IMR-90 (cell line): ENCODE data around the gene LPGAT1. TPM values are rescaled to one million over a fixed set of nuclear protein-coding genes. Genes with fewer than 3 reads are reported as not detected.

Experiments used
- ATAC-seq: fragments of 200-7000 bp; cut with Tn5 transposase; 2 replicates; pipeline ENCODE4 v1.9.1; 2020; ENCODE audit warnings: low read depth, mild to moderate bottlenecking, moderate library complexity
- BruUV-seq: library from RNA; stranded (reverse); fragments of 400-500 nt; replicated peaks from 2 replicates; lab custom pipeline; 2021; lab: Mats Ljungman, UMichigan
- CTCF ChIA-PET: fragments of 300-600 bp; formaldehyde crosslinking; extraction: SDS; loops from one replicate; lab custom pipeline; 2021; ENCODE audit warnings: antibody characterized with exemption; lab: Yijun Ruan, JAX
- POLR2A ChIA-PET: fragments of 300-600 bp; sonication (Branson Sonifier 250); formaldehyde crosslinking; loops from one replicate; lab custom pipeline; 2022; ENCODE audit warnings: antibody characterized with exemption; ENCODE audit not compliant: unreplicated experiment; lab: Charles Lee
- DNase-seq: peaks from one replicate; pipeline ENCODE4 v3.0.0; 2013
- H2AFZ ChIP-seq: replicated peaks from 2 replicates; pipeline ENCODE3; 2013; ENCODE audit warnings: low read length, mild to moderate bottlenecking; ENCODE audit not compliant: poor library complexity
- H2AK5ac ChIP-seq: 2 replicates; pipeline ENCODE4 v1.6.1; 2013; ENCODE audit warnings: low read depth, low read length, inconsistent platforms
- H2AK9ac ChIP-seq: replicated peaks from 2 replicates; pipeline ENCODE3; 2013; ENCODE audit warnings: mild to moderate bottlenecking, low read depth, low read length, moderate library complexity; ENCODE audit not compliant: poor library complexity
- H2BK120ac ChIP-seq: 2 replicates; pipeline ENCODE4 v1.6.1; 2013; ENCODE audit warnings: low read depth, low read length, inconsistent platforms
- H2BK15ac ChIP-seq: 3 replicates; pipeline ENCODE4 v1.6.1; 2013; ENCODE audit warnings: low read depth, low read length, inconsistent platforms
- H2BK20ac ChIP-seq: 2 replicates; pipeline ENCODE4 v1.6.1; 2013; ENCODE audit warnings: low read depth, mild to moderate bottlenecking, inconsistent platforms, low read length, moderate library complexity
- H2BK5ac ChIP-seq: 2 replicates; pipeline ENCODE4 v1.6.1; 2013; ENCODE audit warnings: mild to moderate bottlenecking, low read depth, low read length, inconsistent platforms; ENCODE audit not compliant: poor library complexity, severe bottlenecking
- H3K14ac ChIP-seq: replicated peaks from 2 replicates; pipeline ENCODE4 v1.6.1; 2013; ENCODE audit warnings: low read depth, low read length, inconsistent platforms
- H3K18ac ChIP-seq: 2 replicates; pipeline ENCODE4 v1.6.1; 2013; ENCODE audit warnings: low read depth, low read length, control low read depth
- H3K23ac ChIP-seq: 2 replicates; pipeline ENCODE4 v1.6.1; 2013; ENCODE audit warnings: low read depth, low read length, inconsistent platforms
- H3K27ac ChIP-seq: 2 replicates; pipeline ENCODE4 v1.5.1; 2013; ENCODE audit warnings: mild to moderate bottlenecking, control low read depth, low read length; ENCODE audit not compliant: insufficient read depth
- H3K27me3 ChIP-seq: 2 replicates; pipeline ENCODE4 v1.6.1; 2013; ENCODE audit warnings: low read length; ENCODE audit not compliant: control insufficient read depth, insufficient read depth
- H3K36me3 ChIP-seq: 2 replicates; pipeline ENCODE4 v1.6.1; 2013; ENCODE audit warnings: low read length, mixed read lengths; ENCODE audit not compliant: control insufficient read depth, insufficient read depth
- H3K4ac ChIP-seq: 2 replicates; pipeline ENCODE4 v1.6.1; 2013; ENCODE audit warnings: low read depth, low read length, inconsistent platforms
- H3K4me1 ChIP-seq: 2 replicates; pipeline ENCODE4 v1.6.1; 2013; ENCODE audit warnings: low read length, mixed read lengths; ENCODE audit not compliant: control insufficient read depth, insufficient read depth
- H3K4me2 ChIP-seq: 2 replicates; pipeline ENCODE4 v1.6.1; 2013; ENCODE audit warnings: low read depth, mild to moderate bottlenecking, control low read depth, low read length, moderate library complexity
- H3K4me3 ChIP-seq: 2 replicates; pipeline ENCODE4 v1.5.1; 2013; ENCODE audit warnings: low read depth, mild to moderate bottlenecking, control low read depth, low read length, moderate library complexity; ENCODE audit not compliant: insufficient read depth
- H3K56ac ChIP-seq: 2 replicates; pipeline ENCODE4 v1.6.1; 2013; ENCODE audit warnings: low read length, inconsistent platforms; ENCODE audit not compliant: insufficient read depth; ENCODE audit errors: extremely low read depth
- H3K79me1 ChIP-seq, 2 experiments: 2 replicates each; pipeline ENCODE4 v1.6.1; 2013; ENCODE audit warnings: low read length in 2 of 2, inconsistent platforms in 1 of 2, low read depth in 1 of 2
- H3K9ac ChIP-seq: 2 replicates; pipeline ENCODE4 v1.6.1; 2013; ENCODE audit warnings: low read depth, low read length, control low read depth
- H3K9me1 ChIP-seq: 2 replicates; pipeline ENCODE4 v1.6.1; 2013; ENCODE audit warnings: low read length, inconsistent platforms; ENCODE audit not compliant: insufficient read depth
- H3K9me3 ChIP-seq: 2 replicates; pipeline ENCODE4 v1.6.1; 2013; ENCODE audit warnings: low read length; ENCODE audit not compliant: control insufficient read depth, insufficient read depth
- H4K20me1 ChIP-seq: 2 replicates; pipeline ENCODE4 v1.6.1; 2013; ENCODE audit warnings: low read length, inconsistent platforms; ENCODE audit not compliant: insufficient read depth
- H4K5ac ChIP-seq: 2 replicates; pipeline ENCODE4 v1.6.1; 2013; ENCODE audit warnings: mild to moderate bottlenecking, low read depth, low read length, control low read depth
- H4K8ac ChIP-seq, 2 experiments: 2 replicates each; pipeline ENCODE4 v1.6.1; 2013; ENCODE audit warnings: low read depth in 2 of 2, low read length in 2 of 2, control low read depth in 1 of 2, inconsistent platforms in 1 of 2
- H4K91ac ChIP-seq: 2 replicates; pipeline ENCODE4 v1.6.1; 2013; ENCODE audit warnings: low read depth, low read length, inconsistent platforms; ENCODE audit not compliant: insufficient read depth
- BHLHE40 ChIP-seq: fragments of 150-350 bp; IDR thresholded peaks from 2 replicates; pipeline ENCODE4 v1.6.1; 2016; ENCODE audit warnings: mild to moderate bottlenecking, low read depth, low read length
- CHD1 ChIP-seq: IDR thresholded peaks from 2 replicates; pipeline ENCODE4 v1.6.1; 2012; ENCODE audit warnings: low read depth, low read length, improper control_type of control experiment
- SMC3 ChIP-seq: fragments of 150-350 bp; IDR thresholded peaks from 2 replicates; pipeline ENCODE4 v1.6.1; 2016; ENCODE audit warnings: low read depth, mild to moderate bottlenecking, antibody characterized with exemption, low read length, moderate library complexity
- WGBS, 2 experiments: methylation state at CpG; one replicate each; pipeline versions ENCODE4 v1.1.5 to v1.1.7; 2013; ENCODE audit warnings: missing lambda C conversion rate in 2 of 2; ENCODE audit not compliant: insufficient read length in 1 of 2; ENCODE audit errors: extremely low coverage in 2 of 2; 5-methylcytosine and 5-hydroxymethylcytosine counted together
- dilution Hi-C: fragments of 300-500 bp; cut with HindIII; formaldehyde crosslinking; loops from one replicate; pipeline ENCODE4 v1.14.3; 2018; ENCODE audit warnings: low sequenced_read_pairs; ENCODE audit not compliant: unreplicated experiment
- in situ Hi-C: fragments of 300-500 bp; cut with MboI; formaldehyde crosslinking; loops from 3 replicates; pipeline ENCODE4 v1.14.3; 2019; ENCODE audit warnings: low sequenced_read_pairs, inconsistent platforms, mixed read lengths
- intact Hi-C: fragments of 100-400 bp; cut with micrococcal nuclease; formaldehyde crosslinking; loops from 2 replicates; pipeline ENCODE4 v1.10.0; 2022
- polyA plus RNA-seq, 3 experiments: library from polyadenylated mRNA; depleted of rRNA; stranded (reverse); fragments of >200 nt; gene quantifications; 2 replicates each; pipeline ENCODE4 v1.2.3, GENCODE V29; 2012; ENCODE audit warnings: low replicate concordance in 1 of 3
- total RNA-seq: library from RNA; depleted of rRNA; stranded (reverse); fragments of >200 nt; gene quantifications from 2 replicates; pipeline ENCODE4 v1.2.3, GENCODE V29; 2012

Gene LPGAT1
- total and polyA plus RNA-seq, 2 of the 4 experiments (the other 2 are of a cell fraction) = 6.7 to 13.6 TPM

- CTCF ChIA-PET = interaction anchor here (1.5 kb wide), 1 partner anchor 26 kb away, joined by 6 read pairs; no protein-coding TSS in a partner anchor
- Histone ChIP-seq H4K5ac (no peak overlapping the region), H3K79me1 (no peaks in the 10 kb centered on the region), H2BK120ac (no peak overlapping the region), H3K23ac (no peak overlapping the region), H2BK20ac (no peak overlapping the region), H3K14ac (no peak overlapping the region), H3K18ac (no peak overlapping the region), H4K91ac (no peak overlapping the region), H2BK15ac (no peak overlapping the region), H2BK5ac (no peak overlapping the region), H3K27ac (no peak overlapping the region), H2AK9ac (no peak overlapping the region), H2AK5ac (no peak overlapping the region), H3K4me1 (no peaks in the 10 kb centered on the region), H3K9me3 (no peaks in the 10 kb centered on the region), H3K4me2 (no peak overlapping the region), H3K9ac (no peak overlapping the region), H3K4me3 (no peak overlapping the region), H4K8ac (no peak overlapping the region), H3K36me3 (peaks cover 9% of the 10 kb centered on the region; the same call in 1 of the 2 replicates), H4K20me1 (no peaks in the 10 kb centered on the region), H3K56ac (no peak overlapping the region), H3K4ac (no peak overlapping the region), H2AFZ (no peak overlapping the region), H3K27me3 (no peaks in the 10 kb centered on the region), H3K9me1 (no peaks in the 10 kb centered on the region)
- no CpG with 5 or more reads among the region's 3 CpGs for WGBS, 2 experiments
- no peak for TF ChIP-seq SMC3
- no peak for TF ChIP-seq CHD1
- no peak for TF ChIP-seq BHLHE40
- dilution Hi-C loops = no loop called here
- no peak for DNase-seq
- in situ Hi-C loops = no loop called here
- BruUV-seq = no TSS peak
- POLR2A ChIA-PET = no interaction called here
- intact Hi-C loops = no loop called here
- no peak for ATAC-seq
Measured at GRCh38 chr1:211762206-211762605, 68.4 kb downstream of the LPGAT1 start.
